Dendritic cell treated with granulocyte-macrophage colony-stimulating factor and Interleukin-4, amounts not matched to agents 40 ng/mL and 50 ng/mL, for 4 days (primary cell): ENCODE measurements around the gene RBMY1B.
"Not testable (repeated sequence)": the region's sequence is repeated elsewhere in the genome, so short reads cannot be mapped to it uniquely, and the experiment has no call there.

Experiments
- H3K27ac Mint-ChIP-seq: one replicate; pipeline ENCODE4 v1.8.0; 2022; ENCODE audit warnings: mild to moderate bottlenecking, mixed read lengths
- H3K27me3 Mint-ChIP-seq: one replicate; pipeline ENCODE4 v1.8.0; 2022; ENCODE audit warnings: mild to moderate bottlenecking, mixed read lengths
- H3K36me3 Mint-ChIP-seq: one replicate; pipeline ENCODE4 v1.8.0; 2022; ENCODE audit warnings: low read depth, mixed read lengths
- H3K4me1 Mint-ChIP-seq: one replicate; pipeline ENCODE4 v1.8.0; 2022; ENCODE audit warnings: low read depth, mixed read lengths
- H3K4me3 Mint-ChIP-seq: one replicate; pipeline ENCODE4 v1.8.0; 2022; ENCODE audit warnings: mild to moderate bottlenecking, moderate library complexity, mixed read lengths
- H3K9me3 Mint-ChIP-seq: one replicate; pipeline ENCODE4 v1.8.0; 2022; ENCODE audit warnings: mixed read lengths
- intact Hi-C: fragments of 100-400 bp; cut with micrococcal nuclease; formaldehyde crosslinking; loops from one replicate; pipeline ENCODE4 v1.15.0; 2022

Gene RBMY1B

DNA sequence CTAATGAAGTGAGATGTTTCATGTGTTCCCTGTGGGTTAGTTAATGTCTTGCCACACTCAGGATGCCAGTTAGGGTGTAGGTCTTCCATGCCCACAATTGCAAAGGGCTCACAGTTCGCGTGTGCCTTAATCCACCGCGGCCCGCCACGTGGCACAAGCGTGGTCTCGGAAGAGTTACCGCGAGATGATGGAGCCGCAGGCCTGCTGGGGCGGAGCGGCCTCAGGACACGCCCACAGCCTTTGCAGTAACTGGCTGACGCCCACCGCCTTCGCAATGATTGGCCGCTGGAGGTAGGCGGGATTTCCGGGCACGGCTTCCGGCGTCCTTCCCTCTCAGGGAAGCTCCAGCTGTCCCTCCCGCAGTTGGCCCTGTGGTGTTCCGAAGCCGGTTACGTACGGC, at the start of gene RBMY1B:
Gene RBMY1B, plus strand, starts transcription at position 301 of the 400 bp plus-strand sequence. CDS start 2,013 bp downstream, outside the sequence.
- H3K27me3 Mint-ChIP-seq, H3K4me3 Mint-ChIP-seq, H3K4me1 Mint-ChIP-seq, intact Hi-C loops, H3K36me3 Mint-ChIP-seq, H3K9me3 Mint-ChIP-seq, H3K27ac Mint-ChIP-seq: not testable (repeated sequence)

DNA sequence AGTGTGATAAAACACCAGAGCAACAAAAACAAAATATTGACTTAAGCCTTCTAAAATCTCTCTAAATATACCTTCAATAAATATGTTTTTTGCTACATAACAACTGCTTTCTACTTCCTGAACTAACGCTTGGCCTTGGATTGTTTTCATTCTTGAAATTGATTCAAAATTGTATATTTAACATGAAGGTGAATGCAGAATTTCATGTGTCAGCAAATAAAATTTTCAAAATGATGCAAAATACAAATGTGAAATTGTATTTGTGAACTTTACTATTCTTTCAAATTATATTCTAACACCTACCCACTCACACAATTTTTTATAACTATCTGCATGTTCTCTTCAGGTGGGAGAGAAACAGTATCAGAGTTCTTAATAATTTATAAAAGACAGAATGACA, 48.2 kb upstream of the RBMY1B start:
- intact Hi-C loops, H3K4me1 Mint-ChIP-seq, H3K4me3 Mint-ChIP-seq, H3K36me3 Mint-ChIP-seq, H3K27ac Mint-ChIP-seq, H3K27me3 Mint-ChIP-seq: not testable (repeated sequence)
- peaks cover 14% of the 10 kb centered on the region for H3K9me3 Mint-ChIP-seq

DNA sequence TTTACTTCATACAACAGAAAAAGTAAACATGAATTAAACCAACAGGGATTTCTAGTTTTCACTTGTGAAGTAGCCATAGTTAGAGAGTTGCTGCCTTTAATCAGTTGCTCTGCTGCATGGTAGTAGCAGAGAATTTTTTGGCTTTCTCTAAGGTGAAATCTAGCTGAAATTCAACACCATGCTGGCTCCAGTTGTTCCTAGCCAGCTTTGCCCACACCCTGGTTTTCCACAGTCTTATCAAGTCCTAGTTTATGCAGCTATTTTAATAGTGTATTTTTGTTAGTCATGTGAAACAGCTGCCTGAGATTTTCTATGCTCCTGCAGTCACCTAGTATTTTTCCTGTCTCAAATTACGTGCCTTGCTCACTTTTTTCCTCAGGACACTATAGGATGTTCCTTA, 28.2 kb upstream of the RBMY1B start:
- Mint-ChIP-seq H3K36me3 (no peaks in the 10 kb centered on the region), H3K4me1 (peaks cover 11% of the 10 kb centered on the region), H3K9me3 (no peaks in the 10 kb centered on the region), H3K27me3 (no peaks in the 10 kb centered on the region), H3K4me3 (no peak overlapping the region), H3K27ac (no peak overlapping the region)
- intact Hi-C loops, result no loop called here

DNA sequence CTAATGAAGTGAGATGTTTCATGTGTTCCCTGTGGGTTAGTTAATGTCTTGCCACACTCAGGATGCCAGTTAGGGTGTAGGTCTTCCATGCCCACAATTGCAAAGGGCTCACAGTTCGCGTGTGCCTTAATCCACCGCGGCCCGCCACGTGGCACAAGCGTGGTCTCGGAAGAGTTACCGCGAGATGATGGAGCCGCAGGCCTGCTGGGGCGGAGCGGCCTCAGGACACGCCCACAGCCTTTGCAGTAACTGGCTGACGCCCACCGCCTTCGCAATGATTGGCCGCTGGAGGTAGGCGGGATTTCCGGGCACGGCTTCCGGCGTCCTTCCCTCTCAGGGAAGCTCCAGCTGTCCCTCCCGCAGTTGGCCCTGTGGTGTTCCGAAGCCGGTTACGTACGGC, 23.4 kb downstream of the RBMY1B start, which contains the start of gene RBMY1A1:
Gene RBMY1A1, plus strand, starts transcription at position 301 of the 400 bp plus-strand sequence. CDS start 2,013 bp downstream, outside the sequence.
- H3K4me3 Mint-ChIP-seq, H3K36me3 Mint-ChIP-seq, intact Hi-C loops, H3K27ac Mint-ChIP-seq, H3K9me3 Mint-ChIP-seq, H3K4me1 Mint-ChIP-seq, H3K27me3 Mint-ChIP-seq: not testable (repeated sequence)

DNA sequence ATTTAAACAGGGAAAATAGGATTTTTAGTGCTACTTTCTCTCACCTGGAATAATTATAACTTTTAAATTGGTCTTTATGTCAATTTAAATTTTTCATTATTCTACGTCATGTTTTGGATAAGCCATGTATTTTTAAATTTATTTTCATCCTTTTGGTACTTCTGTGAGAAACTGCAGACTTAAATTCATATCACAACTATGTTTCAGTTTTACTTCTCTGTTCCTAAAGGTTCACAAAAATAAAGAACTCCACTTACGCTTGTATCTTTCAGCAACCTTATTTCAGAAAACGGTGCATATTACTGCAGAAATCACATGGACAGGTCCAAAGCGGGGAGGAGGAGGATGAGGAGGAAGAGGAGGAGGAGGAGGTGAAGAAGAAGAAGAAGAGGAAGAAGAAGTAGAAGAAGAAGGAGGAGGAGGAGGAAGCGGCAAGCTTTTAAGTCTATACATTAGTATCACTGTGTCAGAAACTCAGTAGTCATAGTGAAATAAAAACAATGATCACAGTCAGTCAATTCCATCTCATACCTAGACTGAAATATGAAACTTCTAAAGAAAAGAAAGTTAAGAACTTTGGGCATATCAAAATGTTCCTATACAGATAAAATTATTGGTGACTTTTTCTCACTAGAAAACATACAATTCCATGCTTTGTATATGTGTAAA, 48.3 kb downstream of the RBMY1B start:
- H3K4me1 Mint-ChIP-seq, H3K36me3 Mint-ChIP-seq, H3K27me3 Mint-ChIP-seq, H3K27ac Mint-ChIP-seq, H3K9me3 Mint-ChIP-seq, intact Hi-C loops, H3K4me3 Mint-ChIP-seq: not testable (repeated sequence)
